AG04449 (cell line): Measurements from ENCODE around the gene P2RY2.

Source experiments
- CTCF ChIA-PET: fragments of 350-600 bp; formaldehyde crosslinking; extraction: SDS; loops from one replicate; lab custom pipeline; 2021; ENCODE audit warnings: antibody characterized with exemption; lab: Yijun Ruan, JAX
- POLR2A ChIA-PET: fragments of 400-600, 350-600 bp; formaldehyde crosslinking; extraction: SDS; loops from one replicate; lab custom pipeline; 2020; ENCODE audit warnings: antibody characterized with exemption, inconsistent platforms; lab: Yijun Ruan, JAX
- DNase-seq: peaks from one replicate; pipeline ENCODE4 v3.0.0-alpha.2; 2010; ENCODE audit warnings: low read depth, low spot score
- H3K4me3 ChIP-seq: 2 replicates; pipeline ENCODE4 v1.5.1; 2011; ENCODE audit warnings: low read depth, mild to moderate bottlenecking, control low read depth, low read length
- TF ChIP-seq, protein P1 (sequence below): IDR thresholded peaks from one replicate; pipeline ENCODE4 v1.5.1; 2011; ENCODE audit warnings: mild to moderate bottlenecking, moderate library complexity, low read length, control low read depth, inconsistent platforms; ENCODE audit not compliant: insufficient read depth; ENCODE audit errors: missing control alignments

The P2RY2 gene

GRCh38 chr11:73234471-73235181 lies 16.5 kb downstream of the P2RY2 start:
- DNase-seq = no peak
- H3K4me3 ChIP-seq = no peak overlapping the region
- CTCF ChIA-PET = interaction anchor here (3.5 to 12.9 kb wide), 3 partner anchors 10 to 56 kb away, joined by 26 to 210 read pairs (median 82); no protein-coding TSS in a partner anchor
- POLR2A ChIA-PET = no interaction called here
- TF ChIP-seq, protein P1, sequence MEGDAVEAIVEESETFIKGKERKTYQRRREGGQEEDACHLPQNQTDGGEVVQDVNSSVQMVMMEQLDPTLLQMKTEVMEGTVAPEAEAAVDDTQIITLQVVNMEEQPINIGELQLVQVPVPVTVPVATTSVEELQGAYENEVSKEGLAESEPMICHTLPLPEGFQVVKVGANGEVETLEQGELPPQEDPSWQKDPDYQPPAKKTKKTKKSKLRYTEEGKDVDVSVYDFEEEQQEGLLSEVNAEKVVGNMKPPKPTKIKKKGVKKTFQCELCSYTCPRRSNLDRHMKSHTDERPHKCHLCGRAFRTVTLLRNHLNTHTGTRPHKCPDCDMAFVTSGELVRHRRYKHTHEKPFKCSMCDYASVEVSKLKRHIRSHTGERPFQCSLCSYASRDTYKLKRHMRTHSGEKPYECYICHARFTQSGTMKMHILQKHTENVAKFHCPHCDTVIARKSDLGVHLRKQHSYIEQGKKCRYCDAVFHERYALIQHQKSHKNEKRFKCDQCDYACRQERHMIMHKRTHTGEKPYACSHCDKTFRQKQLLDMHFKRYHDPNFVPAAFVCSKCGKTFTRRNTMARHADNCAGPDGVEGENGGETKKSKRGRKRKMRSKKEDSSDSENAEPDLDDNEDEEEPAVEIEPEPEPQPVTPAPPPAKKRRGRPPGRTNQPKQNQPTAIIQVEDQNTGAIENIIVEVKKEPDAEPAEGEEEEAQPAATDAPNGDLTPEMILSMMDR = no peak

DNA sequence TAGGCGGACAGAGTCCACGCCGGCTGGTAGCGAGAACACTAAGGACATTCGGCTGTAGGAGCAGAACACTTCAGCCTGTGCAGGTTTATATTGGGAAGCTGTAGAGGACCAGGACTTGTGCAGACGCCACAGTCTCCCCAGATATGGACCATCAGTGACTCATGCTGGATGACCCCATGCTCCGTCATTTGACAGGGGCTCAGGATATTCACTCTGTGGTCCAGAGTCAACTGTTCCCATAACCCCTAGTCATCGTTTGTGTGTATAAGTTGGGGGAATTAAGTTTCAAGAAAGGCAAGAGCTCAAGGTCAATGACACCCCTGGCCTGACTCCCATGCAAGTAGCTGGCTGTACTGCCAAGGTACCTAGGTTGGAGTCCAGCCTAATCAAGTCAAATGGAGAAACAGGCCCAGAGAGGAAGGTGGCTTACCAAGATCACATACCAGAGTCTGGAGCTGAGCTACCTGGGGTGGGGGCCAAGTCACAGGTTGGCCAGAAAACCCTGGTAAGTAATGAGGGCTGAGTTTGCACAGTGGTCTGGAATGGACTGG lies 17.2 kb downstream of the P2RY2 start:
- no peak overlapping the region for H3K4me3 ChIP-seq
- POLR2A ChIA-PET = no interaction called here
- CTCF ChIA-PET = interaction anchor here (0.5 to 12.9 kb wide), 11 partner anchors 9 to 649 kb away, joined by 3 to 210 read pairs (median 4); partner anchors contain the start of gene P2RY2
- no peak for DNase-seq
- TF ChIP-seq, protein P1 = no peak

DNA sequence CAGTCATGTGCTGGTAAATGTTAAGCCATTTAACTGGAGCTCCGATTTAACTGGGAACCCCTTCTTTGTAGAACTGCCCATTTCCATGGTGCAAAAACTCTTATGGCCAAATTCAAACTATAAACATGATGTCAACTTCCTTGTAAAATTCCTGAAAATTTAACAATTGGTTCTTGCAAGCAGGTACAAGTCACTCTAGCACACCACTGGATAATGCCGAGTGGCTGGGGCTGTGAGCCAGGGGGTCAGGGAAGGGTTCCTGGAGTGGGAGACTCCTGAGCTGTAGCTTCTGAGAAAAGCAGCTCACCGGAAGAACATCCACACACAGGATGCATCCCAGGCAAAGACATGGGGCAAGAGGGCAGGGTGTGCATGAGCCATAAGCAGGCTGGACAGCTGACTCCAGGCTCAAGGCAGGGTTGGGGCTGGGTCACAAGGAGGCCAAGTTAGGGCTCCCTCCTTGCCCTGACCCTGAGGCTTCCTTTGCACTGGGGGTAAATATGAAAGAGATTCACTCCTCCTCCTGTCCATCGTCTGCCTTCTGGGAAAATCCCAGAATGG lies 18.2 kb downstream of the P2RY2 start:
- POLR2A ChIA-PET = interaction anchor here (0.7 kb wide), 1 partner anchor 21 kb away, joined by 4 read pairs; no protein-coding TSS in a partner anchor
- CTCF ChIA-PET = interaction anchor here (0.8 to 12.9 kb wide), 20 partner anchors 8 to 650 kb away, joined by 3 to 210 read pairs (median 4); partner anchors contain the start of gene P2RY2

GRCh38 chr11:73236854-73237253 lies 18.8 kb downstream of the P2RY2 start:
- CTCF ChIA-PET = interaction anchor here (0.8 to 12.9 kb wide), 17 partner anchors 8 to 444 kb away, joined by 3 to 210 read pairs (median 5); no protein-coding TSS in a partner anchor
- TF ChIP-seq, protein P1 = peak; percentile 34
- DNase-seq = no peak
- POLR2A ChIA-PET = no interaction called here
- no peak overlapping the region for H3K4me3 ChIP-seq

More for the DNA sequence above, 18.2 kb downstream of the P2RY2 start:
- no peak for DNase-seq
- H3K4me3 ChIP-seq = no peak overlapping the region
- TF ChIP-seq, protein P1 = no peak

DNA sequence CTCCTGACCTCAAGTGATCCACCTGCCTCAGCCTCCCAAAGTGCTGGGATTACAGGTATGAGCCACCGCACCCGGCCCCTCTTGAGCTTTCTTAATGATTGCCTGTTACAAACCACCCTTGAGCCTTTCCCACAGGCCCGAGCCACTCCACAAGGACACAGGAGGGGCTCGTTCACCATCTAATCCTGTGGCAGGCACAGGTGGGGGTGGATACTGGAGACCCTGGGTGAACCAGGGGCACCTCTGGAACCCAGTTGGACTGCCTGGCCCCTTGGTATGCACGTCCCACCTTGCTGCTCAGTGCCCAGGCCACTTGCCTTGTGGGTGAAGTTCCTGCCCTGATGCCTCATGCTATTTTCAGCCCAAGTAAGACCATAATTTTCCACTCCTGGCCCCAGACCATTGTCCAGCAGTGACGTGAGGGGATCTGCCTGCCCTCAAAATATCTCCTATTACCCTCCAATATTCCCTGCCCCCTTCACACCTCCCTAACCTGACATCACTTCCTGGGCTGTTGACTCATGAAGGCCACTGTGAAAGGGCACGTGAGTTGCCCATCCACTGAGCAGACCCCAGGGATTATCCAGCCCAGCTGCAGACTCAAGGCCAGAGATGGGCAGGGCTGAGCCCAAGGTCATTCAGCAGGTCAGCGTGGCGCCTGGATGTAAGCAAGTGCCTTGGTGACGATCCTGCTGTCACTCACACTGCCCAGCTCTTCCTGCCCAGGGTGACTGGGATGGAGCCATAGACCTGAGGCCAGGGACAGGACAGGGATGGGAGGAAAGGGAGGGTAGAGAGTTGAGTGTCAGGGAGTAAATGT lies 19.6 kb downstream of the P2RY2 start:
- DNase-seq = no peak
- CTCF ChIA-PET = interaction anchor here (0.6 to 12.9 kb wide), 18 partner anchors 7 to 445 kb away, joined by 3 to 210 read pairs (median 4); no protein-coding TSS in a partner anchor
- POLR2A ChIA-PET = interaction anchor here (0.6 kb wide), 1 partner anchor 529 kb away, joined by 4 read pairs; no protein-coding TSS in a partner anchor
- TF ChIP-seq, protein P1 = no peak
- no peak overlapping the region for H3K4me3 ChIP-seq
